Measurements from ENCODE around the gene SLC6A9.

DNA sequence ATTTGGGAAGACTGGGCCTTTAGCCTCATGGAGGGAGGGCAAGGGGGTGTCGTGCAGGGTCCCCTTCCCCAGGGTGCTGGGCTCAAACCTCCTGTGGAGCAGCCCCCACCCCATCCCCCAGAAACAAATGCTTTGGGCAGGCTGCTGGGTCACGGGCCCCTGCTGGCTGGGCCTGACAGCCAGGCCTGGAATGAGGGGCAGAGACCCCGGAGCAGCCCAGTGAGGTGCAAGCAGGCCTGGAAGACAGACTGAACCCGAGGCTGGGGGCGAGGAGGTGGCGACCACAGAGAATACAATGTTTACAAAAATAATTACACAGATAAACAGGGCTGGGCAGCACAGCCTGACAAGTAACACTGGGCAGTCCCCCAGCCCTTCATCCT is 34.5 kb downstream of the SLC6A9 start:
- TF ChIP-seq, protein P1, sequence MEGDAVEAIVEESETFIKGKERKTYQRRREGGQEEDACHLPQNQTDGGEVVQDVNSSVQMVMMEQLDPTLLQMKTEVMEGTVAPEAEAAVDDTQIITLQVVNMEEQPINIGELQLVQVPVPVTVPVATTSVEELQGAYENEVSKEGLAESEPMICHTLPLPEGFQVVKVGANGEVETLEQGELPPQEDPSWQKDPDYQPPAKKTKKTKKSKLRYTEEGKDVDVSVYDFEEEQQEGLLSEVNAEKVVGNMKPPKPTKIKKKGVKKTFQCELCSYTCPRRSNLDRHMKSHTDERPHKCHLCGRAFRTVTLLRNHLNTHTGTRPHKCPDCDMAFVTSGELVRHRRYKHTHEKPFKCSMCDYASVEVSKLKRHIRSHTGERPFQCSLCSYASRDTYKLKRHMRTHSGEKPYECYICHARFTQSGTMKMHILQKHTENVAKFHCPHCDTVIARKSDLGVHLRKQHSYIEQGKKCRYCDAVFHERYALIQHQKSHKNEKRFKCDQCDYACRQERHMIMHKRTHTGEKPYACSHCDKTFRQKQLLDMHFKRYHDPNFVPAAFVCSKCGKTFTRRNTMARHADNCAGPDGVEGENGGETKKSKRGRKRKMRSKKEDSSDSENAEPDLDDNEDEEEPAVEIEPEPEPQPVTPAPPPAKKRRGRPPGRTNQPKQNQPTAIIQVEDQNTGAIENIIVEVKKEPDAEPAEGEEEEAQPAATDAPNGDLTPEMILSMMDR (IDR thresholded peaks at IDR 0.05 in 4 of 5, conservative IDR thresholded peaks at IDR 0.05 in 1 of 5), result no peak
- no peak for TF ChIP-seq POLR2A (IDR thresholded peaks at IDR 0.05)

Data from gastrocnemius medialis (tissue), 4 donors.